Lower leg skin (tissue), 4 donors: ENCODE data around the gene ARHGAP45. TPM values are rescaled to one million over a fixed set of nuclear protein-coding genes. Genes with fewer than 3 reads are reported as not detected.

Source experiments
- DNase-seq, 2 donors: peaks; one replicate each; pipeline ENCODE4 v3.0.0-alpha.2; 2019; ENCODE audit warnings: low spot score in 2 of 2
- H3K4me3 ChIP-seq: fragments of 200-600 bp; sonication (generic); 2 replicates; pipeline ENCODE4 v1.5.1; 2017; ENCODE audit warnings: mild to moderate bottlenecking, low read depth; ENCODE audit not compliant: poor library complexity, severe bottlenecking
- CTCF ChIP-seq, 3 donors: fragments of 450-650 bp; IDR thresholded peaks; one replicate each; pipeline ENCODE4 v1.5.1; 2016; ENCODE audit warnings: antibody characterized with exemption in 3 of 3, mild to moderate bottlenecking in 3 of 3, moderate library complexity in 2 of 3
- POLR2A ChIP-seq, 2 donors: fragments of 450-650 bp; IDR thresholded peaks; one replicate each; pipeline ENCODE4 v1.6.1; 2016 to 2017; ENCODE audit warnings: antibody characterized with exemption in 2 of 2, mild to moderate bottlenecking in 1 of 2, moderate library complexity in 1 of 2
- WGBS, 2 donors: methylation state at CpG; one replicate each; pipeline ENCODE4 v1.1.5; 2018; 5-methylcytosine and 5-hydroxymethylcytosine counted together
- intact Hi-C: fragments of 100-400 bp; cut with DNase I; formaldehyde crosslinking; loops from one replicate; pipeline ENCODE4 v1.15.0; 2023; ENCODE audit warnings: low total_unique reads
- total RNA-seq, 4 donors: library from RNA; depleted of rRNA; stranded (reverse); fragments of >200 nt; gene quantifications; one replicate each; pipeline ENCODE4 v1.1.0, GENCODE V29; 2016

ARHGAP45 gene
- total RNA-seq, 4 donors from 2014 or later, result 12.4 to 36.0 (median 14.4) TPM

GRCh38 chr19:1082928-1083816 is 16.2 kb downstream of the ARHGAP45 start:
- no peak for DNase-seq
- TF ChIP-seq CTCF (IDR thresholded peaks at IDR 0.05), result no peak
- no peak for TF ChIP-seq POLR2A (IDR thresholded peaks at IDR 0.05)
- 80 to 82% methylated on average over 24 to 38 of the region's 59 CpGs for WGBS, 2 donors
- no peak overlapping the region for H3K4me3 ChIP-seq
- intact Hi-C loops, result no loop called here

- DNase-seq, result no peak
- no peak overlapping the region for H3K4me3 ChIP-seq
- TF ChIP-seq CTCF (IDR thresholded peaks at IDR 0.05), result no peak
- TF ChIP-seq POLR2A (IDR thresholded peaks at IDR 0.05), result no peak
- 78 to 83% methylated on average over 42 to 43 of the region's 43 CpGs for whole genome bisulfite sequencing, 2 donors
- intact Hi-C loops, result no loop called here
Measured at GRCh38 chr19:1084024-1084868, 17.3 kb downstream of the ARHGAP45 start.

GRCh38 chr19:1085053-1085658 is 18.2 kb downstream of the ARHGAP45 start:
- DNase-seq, result no peak
- 57 to 62% methylated on average over 8 of the region's 8 CpGs for WGBS, 2 donors
- no peak overlapping the region for H3K4me3 ChIP-seq
- intact Hi-C loops, result no loop called here
- no peak for TF ChIP-seq POLR2A (IDR thresholded peaks at IDR 0.05)
- no peak for TF ChIP-seq CTCF (IDR thresholded peaks at IDR 0.05)

GRCh38 chr19:1085676-1086442 is 18.9 kb downstream of the ARHGAP45 start:
- intact Hi-C loops, result no loop called here
- TF ChIP-seq POLR2A (IDR thresholded peaks at IDR 0.05), result no peak
- no peak for TF ChIP-seq CTCF (IDR thresholded peaks at IDR 0.05)
- WGBS, 2 donors, result 70% methylated on average over 28 to 38 of the region's 38 CpGs
- DNase-seq, result no peak
- no peak overlapping the region for H3K4me3 ChIP-seq

- WGBS, 2 donors, result 79 to 83% methylated on average over 21 of the region's 21 CpGs
- no peak overlapping the region for H3K4me3 ChIP-seq
- intact Hi-C loops, result no loop called here
- TF ChIP-seq POLR2A (IDR thresholded peaks at IDR 0.05) (no peak), CTCF (IDR thresholded peaks at IDR 0.05) (no peak)
- DNase-seq, result no peak
Measured at GRCh38 chr19:1086613-1087012, 19.6 kb downstream of the ARHGAP45 start.
